Left lobe of liver (tissue), 2 donors: ENCODE measurements around the gene CUZD1. TPM values are rescaled to one million over a fixed set of nuclear protein-coding genes. Genes with fewer than 3 reads are reported as not detected.

Experiments used
- ATAC-seq: fragments of 200-7000 bp; cut with Tn5 transposase; one replicate; pipeline ENCODE4 v1.9.1; 2020; ENCODE audit warnings: mild to moderate bottlenecking, moderate library complexity
- DNase-seq: peaks from one replicate; pipeline ENCODE4 v3.0.0-alpha.2; 2020; ENCODE audit warnings: low spot score
- total RNA-seq: library from RNA; stranded (reverse); gene quantifications from one replicate; pipeline ENCODE4 v1.2.1, GENCODE V29; 2021
- donor health status: DM: no; HTN: no; CAD: no; lungs with moderate emphysema.
- donor health status: DM: no; HTN: yes; CAD: no.

Gene CUZD1
- total RNA-seq, 1 donor from 2014 or later = 1.6 TPM

DNA sequence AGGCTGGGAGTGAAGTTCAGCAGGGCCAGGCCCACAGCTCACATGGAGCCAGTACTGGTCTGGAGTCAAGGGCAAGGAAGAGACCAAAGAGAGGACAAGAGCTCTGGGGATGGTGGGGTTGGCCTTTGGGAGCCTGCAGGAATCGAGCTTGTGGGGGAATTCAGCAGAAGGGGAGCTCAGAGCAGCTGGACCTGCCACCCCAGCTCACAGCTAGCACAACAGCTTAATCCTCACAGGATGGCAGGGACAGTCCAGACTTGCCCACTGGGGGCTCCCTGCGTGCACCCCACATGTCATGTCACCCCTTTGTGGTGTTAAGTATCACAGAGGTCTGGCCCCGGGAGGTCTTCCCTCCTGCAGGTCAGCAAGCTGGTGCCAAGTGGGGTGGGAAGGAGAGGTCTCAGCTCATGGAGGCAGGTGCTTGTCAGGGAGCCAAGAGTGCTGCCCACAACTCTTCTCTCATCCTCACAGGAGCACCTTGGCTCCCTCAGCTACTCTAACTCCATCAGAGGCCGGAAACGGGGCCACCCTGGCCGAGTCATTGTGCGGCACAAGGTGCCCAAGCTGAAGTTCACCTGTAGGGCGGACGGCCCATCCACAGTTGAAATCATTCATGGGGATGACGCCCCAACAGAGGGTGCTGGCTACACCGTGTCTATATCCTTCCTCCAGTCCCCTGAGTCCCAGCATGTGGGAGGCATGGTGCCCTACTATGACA, 22.5 kb downstream of the CUZD1 start:
- no peak for DNase-seq
- no peak for ATAC-seq

- DNase-seq (no peak), ATAC-seq (no peak)
These were observed 23.8 kb downstream of the CUZD1 start for GRCh38 chr10:122821808-122822207.

DNA sequence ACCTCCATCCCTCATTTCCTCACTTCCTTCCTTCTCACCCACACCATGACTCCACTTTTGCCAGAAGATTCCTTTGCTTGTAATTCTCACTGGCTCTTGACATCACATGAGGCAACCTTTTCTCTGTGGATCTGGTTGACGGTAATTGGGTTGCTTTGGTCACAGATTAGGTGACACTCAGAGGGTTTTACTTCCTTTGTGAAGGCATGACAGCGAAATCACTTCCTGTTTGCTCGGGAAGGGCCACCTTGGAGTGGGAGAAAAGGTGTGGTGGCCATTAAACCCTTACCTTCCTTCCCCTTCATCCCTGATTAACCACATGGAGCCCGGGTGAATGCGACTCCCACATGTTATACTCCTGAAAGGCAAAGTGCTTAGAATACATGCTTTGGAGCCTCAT, 30.2 kb downstream of the CUZD1 start:
- no peak for DNase-seq
- no peak for ATAC-seq

- DNase-seq = no peak
- ATAC-seq = no peak
These were observed 31.2 kb downstream of the CUZD1 start for GRCh38 chr10:122814493-122814892.

DNA sequence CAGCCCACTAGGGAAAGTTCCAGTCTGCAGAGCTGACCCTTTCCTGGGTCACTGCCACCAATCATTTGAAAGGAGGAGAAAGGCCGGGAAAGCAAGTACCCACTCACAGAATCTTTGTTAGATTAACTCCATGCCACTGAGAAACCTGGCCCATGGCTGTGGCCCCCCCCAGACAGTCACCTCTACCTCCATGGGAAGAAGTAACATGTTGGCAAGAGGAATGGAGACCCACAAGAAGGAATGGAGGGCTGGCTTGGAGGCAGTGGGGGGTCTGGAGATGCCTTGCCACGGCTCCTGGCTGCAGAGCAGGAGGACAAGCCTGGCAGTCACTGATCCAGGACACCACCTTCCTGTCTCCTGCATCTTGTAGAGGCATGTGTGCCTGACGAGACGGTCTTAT, 32.9 kb downstream of the CUZD1 start:
- ATAC-seq = no peak

GRCh38 chr10:122802282-122802681, 43.4 kb downstream of the CUZD1 start:
- DNase-seq (no peak), ATAC-seq (no peak)

More for the DNA sequence above, 32.9 kb downstream of the CUZD1 start:
- no peak for DNase-seq

- no peak for ATAC-seq
- DNase-seq = no peak
These were observed 46.9 kb downstream of the CUZD1 start for GRCh38 chr10:122798704-122799231.

- DNase-seq = no peak
- no peak for ATAC-seq
These were observed 48.9 kb downstream of the CUZD1 start for GRCh38 chr10:122796796-122797195.

- DNase-seq (no peak), ATAC-seq (no peak)
These were observed 49.7 kb downstream of the CUZD1 start for GRCh38 chr10:122795924-122796323.

GRCh38 chr10:122786269-122786668, 59.4 kb downstream of the CUZD1 start:
- DNase-seq (no peak), ATAC-seq (no peak)

DNA sequence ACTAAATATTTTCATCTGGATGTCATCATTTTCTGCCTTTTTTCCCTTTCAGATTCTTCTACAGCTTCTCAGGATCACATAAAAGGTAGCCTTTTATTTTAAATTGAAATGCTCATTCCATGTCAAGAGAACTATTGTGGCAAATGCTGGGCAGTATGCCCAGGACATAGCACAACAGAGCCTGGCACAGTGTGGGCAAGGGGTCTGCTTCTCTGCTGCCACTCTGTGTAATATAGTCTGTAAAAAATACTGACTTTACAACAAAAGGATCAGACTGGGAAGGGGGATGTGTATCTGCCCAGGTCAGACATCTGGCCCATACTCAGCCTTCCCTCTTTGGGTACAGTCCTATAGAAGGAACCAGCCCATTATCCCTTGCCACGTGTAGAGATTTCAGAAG, 62.7 kb downstream of the CUZD1 start:
- ATAC-seq (no peak), DNase-seq (no peak)

Other genes with a start within 250 kb of the CUZD1 start
- gene C10orf120, start 146.0 kb downstream of the CUZD1 start, total RNA-seq = not detected
- 0.60 TPM for gene FAM24B, start 33.7 kb upstream of the CUZD1 start, total RNA-seq
- gene FAM24A, start 64.8 kb upstream of the CUZD1 start, total RNA-seq = not detected
- 1.9 TPM for gene C10orf88, start 108.4 kb upstream of the CUZD1 start, total RNA-seq
- 4.5 TPM for gene PSTK, start 134.5 kb upstream of the CUZD1 start, total RNA-seq
- 12.7 TPM for gene IKZF5, start 162.9 kb upstream of the CUZD1 start, total RNA-seq
- gene ACADSB, start 163.1 kb upstream of the CUZD1 start, total RNA-seq = 328 TPM